Measurements from ENCODE around the gene ZNF396.

ZNF396 gene

GRCh38 chr18:35335866-35336265 is 41.3 kb downstream of the ZNF396 start:
- DNase-seq (ENCODE audit: low read depth in 2 of 2): no peak

GRCh38 chr18:35334821-35335220 is 42.3 kb downstream of the ZNF396 start:
- DNase-seq (ENCODE audit: low read depth in 2 of 2): no peak

GRCh38 chr18:35334212-35334611 is 42.9 kb downstream of the ZNF396 start:
- DNase-seq (ENCODE audit: low read depth in 2 of 2): no peak

- DNase-seq (ENCODE audit: low read depth in 2 of 2): no peak
These were observed 45.6 kb downstream of the ZNF396 start for GRCh38 chr18:35331367-35332087.

GRCh38 chr18:35328868-35329267 is 48.3 kb downstream of the ZNF396 start:
- no peak for DNase-seq (ENCODE audit: low read depth in 2 of 2)

GRCh38 chr18:35326695-35327387 is 50.3 kb downstream of the ZNF396 start:
- DNase-seq (ENCODE audit: low read depth in 2 of 2): no peak

- no peak for DNase-seq (ENCODE audit: low read depth in 2 of 2)
These were observed 52.0 kb downstream of the ZNF396 start for GRCh38 chr18:35324926-35325655.

- DNase-seq (ENCODE audit: low read depth in 2 of 2): no peak
These were observed 54.4 kb downstream of the ZNF396 start for GRCh38 chr18:35322486-35323458.

Measured in fibroblast of skin of left biceps (primary cell).